GM21447 (cell line): ENCODE results near the gene GNG8.
A peak's percentile ranks its signal among the peaks of the same experiment; 100 is the strongest.

Source experiments
- ATAC-seq: cut with Tn5 transposase; IDR thresholded peaks from one replicate; pipeline ENCODE4 v1.9.1; 2021; ENCODE audit not compliant: unreplicated experiment

The GNG8 gene

DNA sequence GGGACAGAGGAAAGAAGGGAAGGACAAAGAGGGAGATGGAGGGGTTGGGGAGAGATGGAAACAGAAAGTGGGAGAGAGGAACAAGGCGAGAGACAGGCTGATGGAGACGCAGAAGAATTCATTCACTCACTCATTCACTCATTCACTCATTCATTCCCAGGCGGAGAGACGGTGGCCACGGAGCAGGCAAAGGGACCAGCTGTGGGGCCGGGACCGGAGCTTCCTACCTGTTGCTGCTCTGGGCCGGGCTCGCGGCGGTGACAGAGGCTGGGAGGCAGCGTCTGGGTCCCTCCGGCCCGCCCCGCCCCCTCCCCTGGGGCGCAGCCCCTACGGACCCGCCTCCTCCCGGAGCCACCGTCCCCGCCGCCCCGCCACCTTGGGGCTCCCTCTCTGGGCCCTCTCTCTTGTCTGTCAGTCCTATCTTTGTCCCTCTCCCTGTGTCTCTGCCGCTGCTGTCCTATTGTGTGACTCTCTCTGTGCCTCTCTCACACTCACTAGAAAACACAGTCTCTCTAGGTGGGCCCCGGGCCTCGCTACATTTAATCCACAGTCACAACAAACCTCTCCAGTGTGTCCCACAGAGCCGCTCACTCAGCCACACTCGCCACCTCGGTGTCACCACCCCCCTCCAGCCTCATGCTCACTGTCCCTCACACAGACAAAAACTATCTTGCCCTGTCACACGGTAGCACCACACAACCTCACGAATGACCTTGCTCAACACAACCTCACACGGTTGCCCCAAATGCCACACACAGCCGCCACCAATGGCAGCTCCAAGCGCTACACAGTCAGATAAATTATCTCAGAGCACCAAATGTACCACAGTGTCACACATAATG, at the start of gene GNG8:
GNG8 (minus strand) TSS at position 283 of the 842 bp plus-strand sequence. CDS start 1,520 bp downstream, outside the sequence.
- no peak for ATAC-seq

- no peak for ATAC-seq
Measured at GRCh38 chr19:46685189-46685588, 49.2 kb upstream of the GNG8 start.

DNA sequence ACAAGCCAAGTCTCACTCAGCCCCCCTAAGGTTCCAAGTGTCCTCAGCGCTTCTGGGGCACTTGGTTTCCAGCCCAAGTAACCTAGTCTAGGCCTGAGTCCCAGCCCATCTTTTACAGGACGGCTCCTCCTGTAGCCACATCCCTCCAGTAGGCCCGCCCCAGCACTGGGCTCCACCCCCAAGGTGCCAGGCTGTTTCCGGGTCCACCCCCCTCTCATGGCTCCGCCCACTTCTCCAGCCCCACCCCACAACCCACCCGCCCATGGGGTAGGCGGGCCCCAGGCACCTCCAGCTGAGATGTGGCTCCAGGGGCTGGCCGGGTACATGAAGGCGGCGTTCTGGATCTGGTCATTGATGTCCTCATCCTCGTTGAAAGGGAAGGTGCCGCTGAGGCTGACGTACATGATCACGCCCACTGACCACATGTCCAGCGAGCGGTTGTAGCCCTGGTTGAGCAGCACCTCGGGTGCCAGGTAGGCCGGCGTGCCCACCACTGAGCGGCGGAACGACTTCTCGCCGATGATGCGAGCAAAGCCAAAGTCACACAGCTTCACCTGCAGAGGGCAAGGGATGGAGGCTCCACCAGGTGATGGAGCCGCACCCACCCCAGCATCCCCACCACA, 42.2 kb upstream of the GNG8 start:
- ATAC-seq = no peak

DNA sequence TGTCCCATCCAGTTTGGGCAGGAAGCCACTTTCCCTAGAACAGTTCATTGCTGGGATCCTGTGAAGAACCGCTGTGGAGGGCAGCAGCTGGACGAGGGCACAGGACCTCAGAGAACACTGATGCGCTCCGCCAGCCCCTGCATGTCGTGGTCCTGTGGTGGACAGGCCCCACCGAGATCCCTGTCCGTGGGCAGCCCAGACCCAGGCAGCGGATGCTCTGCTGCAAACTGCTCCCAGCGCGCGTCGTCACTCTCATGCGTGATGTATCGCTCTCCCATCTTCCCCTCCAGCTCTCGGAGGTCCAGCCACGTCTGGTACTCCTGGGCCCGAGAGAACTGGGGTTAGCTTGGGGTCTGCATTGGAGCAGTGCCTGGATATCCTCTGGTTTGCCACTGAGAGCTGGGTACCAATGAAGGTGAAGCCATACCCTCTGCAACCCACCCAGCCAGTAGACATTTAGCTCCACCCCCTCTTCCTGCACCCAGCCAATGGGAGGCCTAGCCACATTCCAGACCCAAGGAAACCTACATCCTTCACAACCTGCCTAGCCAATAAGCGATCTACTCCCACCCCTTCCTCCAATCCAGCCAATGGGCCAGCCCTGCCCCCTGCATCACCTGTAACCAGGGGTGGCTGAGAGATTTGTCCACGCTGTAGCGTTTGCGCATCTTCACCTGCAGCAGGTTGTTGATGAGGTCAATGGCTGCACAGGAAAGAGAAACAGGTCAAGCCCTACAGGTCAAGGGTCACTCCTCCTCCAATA, 38.6 kb upstream of the GNG8 start:
- ATAC-seq = no peak

- ATAC-seq = no peak
Measured at GRCh38 chr19:46670813-46671212, 34.8 kb upstream of the GNG8 start.

GRCh38 chr19:46668662-46669061, 32.7 kb upstream of the GNG8 start:
- no peak for ATAC-seq

- no peak for ATAC-seq
Measured at GRCh38 chr19:46665072-46665471, 29.1 kb upstream of the GNG8 start.

DNA sequence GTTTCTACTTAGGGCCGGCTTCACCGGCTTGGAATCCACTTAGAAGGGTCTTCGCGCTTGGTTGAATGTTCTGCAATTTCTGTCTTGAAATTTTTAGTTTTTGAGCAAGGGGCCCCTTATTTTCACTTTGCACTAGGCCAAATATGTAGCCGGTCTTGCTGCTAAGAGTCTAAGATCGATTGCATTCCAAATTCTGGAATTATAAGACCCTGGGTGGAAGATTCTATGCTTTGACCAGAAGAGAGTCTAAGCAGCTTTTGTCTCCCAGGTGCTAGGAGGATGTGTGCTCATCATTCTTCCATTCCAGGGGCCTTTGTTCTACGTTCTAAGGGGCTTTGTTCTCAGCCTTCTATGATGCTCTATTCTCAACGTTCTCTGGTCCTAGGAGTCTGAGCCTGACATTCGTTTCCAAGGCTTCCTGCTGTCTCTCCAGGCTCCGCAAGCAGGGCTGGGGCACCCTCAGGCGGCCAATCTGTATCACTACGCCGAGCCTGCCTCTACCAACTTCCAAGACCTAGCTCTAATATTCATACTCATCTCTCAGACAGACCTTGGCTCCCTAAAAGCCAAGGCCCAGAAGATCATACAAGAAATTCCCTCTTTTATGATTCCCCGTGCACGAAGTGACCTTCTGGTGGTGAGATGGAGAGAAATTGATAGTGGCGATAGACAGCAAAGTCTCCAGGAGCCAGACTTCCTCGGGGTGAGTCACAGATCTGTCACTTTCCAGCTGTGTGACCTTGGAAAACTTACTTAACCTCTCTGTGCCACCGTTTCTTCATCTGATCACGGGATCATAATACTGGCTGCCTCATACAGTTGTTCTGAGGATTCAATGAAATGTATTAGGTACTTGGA, 26.0 kb upstream of the GNG8 start:
- no peak for ATAC-seq

- peak; percentile 84 for ATAC-seq
Measured at GRCh38 chr19:46661020-46661731, 25.2 kb upstream of the GNG8 start, which contains the start of gene DACT3. Gene DACT3, minus strand, starts transcription at chr19:46661182. Its CDS starts 118 bp downstream, at chr19:46661064.

DNA sequence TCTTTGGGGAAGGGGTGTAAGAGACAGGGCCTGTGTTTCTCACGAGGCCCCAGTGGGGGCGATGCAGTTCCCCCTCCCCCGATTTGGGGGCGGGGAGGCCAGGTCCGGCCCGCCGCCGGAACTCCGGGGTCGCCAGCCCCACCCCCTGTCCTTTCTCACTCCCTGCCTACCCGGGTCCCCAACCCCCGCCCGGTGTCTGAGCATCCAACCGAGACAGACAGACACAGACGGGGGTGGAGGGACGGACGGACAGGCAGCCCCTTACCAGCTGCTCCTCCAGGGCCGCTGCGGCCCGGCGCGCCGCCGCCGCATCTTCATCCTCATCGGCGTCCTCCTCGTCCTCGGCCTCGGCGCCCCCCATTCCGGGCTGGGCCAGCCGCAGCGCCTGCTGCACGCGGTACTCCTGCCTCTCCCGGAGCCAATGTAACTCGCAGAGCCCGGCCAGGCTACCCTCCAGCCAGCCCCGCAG, 24.6 kb upstream of the GNG8 start:
- peak; percentile 14 for ATAC-seq

- ATAC-seq = no peak
Measured at GRCh38 chr19:46660008-46660517, 24.1 kb upstream of the GNG8 start.

- no peak for ATAC-seq
Measured at GRCh38 chr19:46659151-46660007, 23.4 kb upstream of the GNG8 start.

- ATAC-seq = no peak
Measured at GRCh38 chr19:46656541-46656940, 20.5 kb upstream of the GNG8 start.

- no peak for ATAC-seq
Measured at GRCh38 chr19:46654621-46655152, 18.7 kb upstream of the GNG8 start.

DNA sequence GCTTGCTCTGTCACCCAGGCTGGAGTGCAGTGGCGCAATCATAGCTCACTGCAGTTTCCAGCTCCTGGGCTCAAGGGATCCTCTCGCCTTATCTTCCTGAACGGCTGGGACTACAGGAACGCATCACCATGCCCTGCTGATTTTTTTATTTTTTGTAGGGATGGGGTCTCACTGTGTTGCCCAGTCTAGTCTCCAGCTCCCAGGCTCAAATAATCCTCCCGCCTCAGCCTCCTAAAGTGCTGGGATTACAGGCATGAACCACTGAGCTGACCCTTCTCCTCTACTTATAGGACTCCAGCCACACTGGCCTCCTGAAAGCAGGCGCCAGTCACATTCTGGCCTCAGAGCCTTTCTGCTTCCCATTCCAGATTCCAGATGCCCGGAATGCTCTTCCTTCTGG, 14.4 kb upstream of the GNG8 start:
- no peak for ATAC-seq

- ATAC-seq = no peak
Measured at GRCh38 chr19:46648961-46649960, 13.3 kb upstream of the GNG8 start.
